Measurements from ENCODE around the gene SRC.
"Not testable (repeated sequence)": the region's sequence is repeated elsewhere in the genome, so short reads cannot be mapped to it uniquely, and the experiment has no call there.

- TF ChIP-seq CTCF (conservative IDR thresholded peaks at IDR 0.05; ENCODE audit: low read depth, low read length); EZH2 (IDR thresholded peaks at IDR 0.05; ENCODE audit: low read length, unreplicated experiment); EZH2phosphoT487 (IDR thresholded peaks at IDR 0.05; ENCODE audit: borderline replicate concordance, low read length): not testable (repeated sequence)
Observed at GRCh38 chr20:37338380-37338779, 7.6 kb upstream of the SRC start.

Measured in PC-3 (cell line).